NCI-H774 (cell line): Measurements from ENCODE around the gene PLXNB1.
"Not testable (repeated sequence)": the region's sequence is repeated elsewhere in the genome, so short reads cannot be mapped to it uniquely, and the experiment has no call there.

Experiments used
- DNase-seq: peaks from one replicate; lab custom pipeline; 2025; lab: John Stamatoyannopoulos, UW

PLXNB1 gene

DNA sequence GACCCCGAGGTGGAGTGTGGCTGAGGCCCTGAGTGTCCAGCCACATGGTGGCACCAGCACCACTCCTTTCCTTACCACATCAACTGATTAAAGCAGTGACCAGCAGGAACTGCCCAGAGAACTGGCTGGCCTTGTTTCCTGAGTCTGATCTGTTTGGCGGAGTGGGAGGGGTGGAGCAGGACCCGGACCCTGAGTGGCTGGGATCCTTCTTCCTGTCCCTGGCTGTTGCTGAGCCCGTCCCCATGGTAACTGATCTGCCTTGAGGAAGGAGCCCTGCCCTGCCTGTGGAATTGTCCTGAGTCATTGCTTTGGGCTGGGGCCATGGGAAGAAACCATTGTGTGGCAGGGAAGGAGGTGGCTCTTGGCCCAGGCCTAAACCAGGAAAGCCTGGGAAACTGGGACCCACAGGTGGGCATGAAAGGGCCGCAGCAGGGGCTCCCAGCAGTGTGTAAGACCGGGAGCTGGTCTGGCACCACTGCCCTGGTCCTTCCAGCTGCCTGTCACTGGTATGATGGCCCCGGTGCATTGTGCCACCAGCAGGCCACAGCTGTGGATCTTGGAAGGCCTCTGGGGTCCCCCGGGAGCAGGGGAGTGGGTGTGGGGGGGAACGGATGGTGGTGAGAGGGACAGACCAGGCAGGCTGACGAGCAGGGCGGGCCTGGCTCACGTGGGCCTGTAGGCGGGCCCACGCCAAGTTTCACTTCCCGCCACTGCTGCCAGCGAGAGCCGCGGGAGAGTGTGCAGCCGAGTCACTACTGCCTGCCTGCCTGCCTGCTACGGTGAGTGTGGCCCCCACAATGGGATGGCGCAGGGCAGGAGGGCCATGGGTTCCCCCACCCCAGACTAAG is 35.9 kb upstream of the PLXNB1 start:
- DNase-seq, result peak; percentile 76

DNA sequence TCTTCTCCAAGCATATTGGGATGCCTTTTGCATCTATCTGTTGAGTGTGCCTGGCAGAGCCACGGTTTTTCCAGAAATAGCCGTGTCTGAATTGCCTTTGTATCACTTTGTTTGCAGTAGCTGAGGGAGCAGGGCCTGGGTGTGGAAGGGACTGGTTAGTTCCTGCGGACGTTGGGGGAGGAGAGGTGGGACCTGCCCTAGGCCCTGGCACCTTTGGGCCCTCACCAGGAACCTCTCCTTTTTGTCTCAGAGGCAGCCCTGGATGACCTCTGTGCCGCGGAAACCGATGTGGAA is 35.3 kb upstream of the PLXNB1 start:
- no peak for DNase-seq

DNA sequence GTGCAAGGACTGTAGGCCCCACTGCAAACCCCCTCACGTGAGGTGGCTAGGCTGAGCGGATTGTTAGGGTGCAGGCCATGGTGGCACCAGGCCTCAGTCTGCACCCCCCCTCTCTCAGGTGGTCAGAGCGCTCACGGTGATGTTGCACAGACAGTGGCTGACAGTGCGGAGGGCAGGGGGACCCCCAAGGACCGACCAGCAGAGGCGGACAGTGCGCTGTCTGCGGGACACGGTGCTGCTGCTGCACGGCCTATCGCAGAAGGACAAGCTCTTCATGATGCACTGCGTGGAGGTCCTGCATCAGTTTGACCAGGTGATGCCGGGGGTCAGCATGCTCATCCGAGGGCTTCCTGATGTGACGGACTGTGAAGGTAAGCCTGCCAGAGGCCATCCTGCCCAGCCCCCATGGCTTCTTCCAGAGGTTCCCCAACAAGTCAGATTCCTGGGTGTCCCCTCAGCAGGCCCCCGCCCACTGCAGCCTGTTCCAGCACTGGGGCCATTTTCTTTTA is 34.9 kb upstream of the PLXNB1 start:
- no peak for DNase-seq

DNA sequence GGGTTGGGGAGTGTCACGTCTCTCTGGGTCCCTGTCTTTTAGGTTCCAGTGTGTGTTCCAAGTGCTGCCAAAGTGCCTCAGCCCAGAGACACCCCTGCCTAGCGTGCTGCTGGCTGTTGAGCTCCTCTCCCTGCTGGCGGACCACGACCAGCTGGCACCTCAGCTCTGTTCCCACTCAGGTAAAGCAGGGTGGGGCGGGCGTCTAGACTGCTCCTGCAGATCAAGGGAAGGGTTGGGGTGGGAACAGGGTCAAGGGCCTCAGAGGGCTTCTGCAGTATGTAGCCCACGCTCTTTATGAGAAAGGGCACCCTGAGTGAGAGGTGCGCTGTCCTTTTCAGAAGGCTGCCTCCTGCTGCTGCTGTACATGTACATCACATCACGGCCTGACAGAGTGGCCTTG is 33.8 kb upstream of the PLXNB1 start:
- no peak for DNase-seq

DNA sequence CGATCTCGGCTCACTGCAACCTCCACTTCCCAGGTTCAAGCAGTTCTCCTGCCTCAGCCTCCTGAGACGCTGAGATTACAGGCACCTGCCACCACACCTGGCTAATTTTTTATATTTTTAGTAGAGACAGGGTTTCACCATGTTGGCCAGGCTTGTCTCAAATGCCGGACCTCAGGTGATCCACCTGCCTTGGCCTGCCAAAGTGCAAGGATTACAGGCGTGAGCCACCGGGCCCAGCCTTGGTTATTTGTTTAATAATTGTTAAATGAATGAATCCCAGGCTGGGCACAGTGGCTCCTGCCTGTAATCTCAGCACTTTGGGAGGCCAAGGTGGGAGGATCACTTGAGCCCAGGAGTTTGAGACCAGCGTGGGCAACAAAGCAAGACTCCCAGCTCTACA is 31.9 kb upstream of the PLXNB1 start:
- DNase-seq, result not testable (repeated sequence)

DNA sequence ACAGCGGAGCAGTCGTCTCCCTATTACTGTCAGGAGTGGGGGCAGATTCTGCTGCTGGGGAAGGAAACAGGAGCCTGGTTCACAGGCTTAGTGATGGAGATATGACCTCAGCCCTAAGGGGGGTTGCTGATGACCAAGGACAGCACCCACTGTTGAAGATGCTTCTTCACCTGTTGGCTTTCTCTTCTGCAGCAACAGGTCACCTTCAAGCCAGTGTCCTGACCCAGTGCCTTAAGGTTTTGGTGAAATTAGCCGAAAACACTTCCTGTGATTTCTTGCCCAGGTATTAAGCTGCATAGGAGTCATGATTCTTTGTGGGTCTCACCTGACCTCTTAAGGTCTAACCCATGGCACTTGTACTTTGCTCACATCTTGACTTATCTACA is 30.6 kb upstream of the PLXNB1 start:
- DNase-seq, result no peak

DNA sequence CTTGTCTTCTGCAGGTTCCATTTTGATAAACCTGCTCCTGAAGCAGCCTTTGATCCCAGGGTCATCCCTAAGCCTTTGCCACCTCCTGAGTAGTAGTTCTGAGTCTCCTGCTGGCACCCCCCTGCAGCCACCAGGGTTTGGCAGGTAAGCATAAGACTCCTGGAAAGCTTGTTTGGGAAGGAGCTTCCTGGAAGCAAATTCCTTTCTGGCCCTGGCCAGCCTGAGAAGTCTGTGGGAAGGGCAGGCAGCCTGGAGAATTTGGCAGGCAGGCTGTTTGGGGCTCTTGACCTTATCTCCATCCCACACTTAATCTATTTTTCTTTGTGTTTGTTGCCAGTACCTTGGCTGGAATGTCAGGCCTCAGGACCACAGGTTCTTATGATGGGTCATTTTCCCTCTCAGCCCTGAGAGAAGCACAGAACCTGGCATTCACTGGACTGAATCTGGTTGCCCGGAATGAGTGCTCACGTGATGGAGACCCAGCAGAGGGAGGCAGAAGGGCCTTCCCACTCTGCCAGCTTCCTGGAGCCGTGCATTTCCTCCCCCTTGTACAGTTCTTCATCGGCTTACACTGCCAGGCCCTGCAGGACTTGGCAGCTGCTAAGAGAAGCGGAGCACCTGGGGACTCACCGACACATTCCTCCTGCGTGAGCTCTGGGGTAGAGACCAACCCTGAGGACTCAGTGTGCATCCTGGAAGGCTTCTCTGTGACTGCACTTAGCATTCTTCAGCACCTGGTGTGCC is 30.1 kb upstream of the PLXNB1 start:
- no peak for DNase-seq

DNA sequence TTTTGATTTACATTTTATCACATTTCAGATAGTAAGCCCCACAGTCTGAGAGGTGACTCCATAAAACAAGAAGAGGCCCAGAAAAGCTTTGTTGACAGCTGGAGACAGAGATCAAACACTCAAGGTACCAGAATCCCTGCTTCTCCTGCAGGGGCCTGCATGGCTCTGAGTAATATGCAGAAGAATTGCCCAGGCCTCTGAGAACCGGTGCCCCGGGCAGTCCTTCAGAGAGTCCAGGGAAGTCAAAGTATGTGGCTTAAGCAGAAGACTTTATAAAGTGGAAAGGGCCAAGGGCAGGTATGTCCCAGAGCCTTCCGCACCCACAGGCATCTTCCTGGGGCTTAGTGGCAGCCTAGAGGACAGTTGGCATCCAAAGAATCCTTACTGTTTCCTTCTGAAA is 29.4 kb upstream of the PLXNB1 start:
- no peak for DNase-seq

DNA sequence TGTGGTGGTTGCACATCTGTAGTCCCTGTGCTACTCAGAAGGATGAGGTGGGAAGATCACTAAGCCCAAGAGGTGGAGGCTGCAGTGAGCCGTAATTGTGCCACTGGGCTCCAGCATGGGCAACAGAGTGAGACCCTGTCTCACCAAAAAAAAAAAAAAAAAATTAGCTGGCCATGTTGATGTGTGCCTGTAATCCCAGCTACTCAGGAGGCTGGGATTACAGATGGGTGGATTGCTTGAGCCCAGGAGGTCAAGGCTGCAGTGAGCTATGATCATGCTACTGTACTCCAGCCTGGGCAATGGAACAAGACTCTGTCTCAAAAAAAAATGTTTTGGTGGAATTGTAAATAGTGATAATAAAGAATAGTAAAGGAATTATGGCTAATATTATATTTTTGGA is 26.6 kb upstream of the PLXNB1 start:
- DNase-seq, result no peak

DNA sequence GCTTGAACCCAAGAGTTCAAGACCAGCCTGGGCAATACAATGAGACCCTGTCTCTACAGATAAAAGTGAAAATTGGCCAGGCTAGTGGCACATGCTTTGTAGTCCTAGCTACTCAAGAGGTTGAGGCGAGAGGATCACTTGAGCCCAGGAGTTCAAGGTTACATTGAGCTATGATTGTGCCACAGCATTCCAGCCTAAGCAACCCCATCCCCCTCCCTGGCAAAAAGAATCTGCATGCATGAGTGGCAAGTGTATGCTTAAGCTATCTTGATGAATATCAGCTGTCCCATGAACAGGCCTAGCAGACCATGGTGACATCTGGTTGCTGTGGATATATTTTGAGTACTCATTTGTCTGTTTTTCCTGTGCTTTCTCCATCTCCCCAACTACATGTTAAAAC is 21.4 kb upstream of the PLXNB1 start:
- DNase-seq, result no peak

DNA sequence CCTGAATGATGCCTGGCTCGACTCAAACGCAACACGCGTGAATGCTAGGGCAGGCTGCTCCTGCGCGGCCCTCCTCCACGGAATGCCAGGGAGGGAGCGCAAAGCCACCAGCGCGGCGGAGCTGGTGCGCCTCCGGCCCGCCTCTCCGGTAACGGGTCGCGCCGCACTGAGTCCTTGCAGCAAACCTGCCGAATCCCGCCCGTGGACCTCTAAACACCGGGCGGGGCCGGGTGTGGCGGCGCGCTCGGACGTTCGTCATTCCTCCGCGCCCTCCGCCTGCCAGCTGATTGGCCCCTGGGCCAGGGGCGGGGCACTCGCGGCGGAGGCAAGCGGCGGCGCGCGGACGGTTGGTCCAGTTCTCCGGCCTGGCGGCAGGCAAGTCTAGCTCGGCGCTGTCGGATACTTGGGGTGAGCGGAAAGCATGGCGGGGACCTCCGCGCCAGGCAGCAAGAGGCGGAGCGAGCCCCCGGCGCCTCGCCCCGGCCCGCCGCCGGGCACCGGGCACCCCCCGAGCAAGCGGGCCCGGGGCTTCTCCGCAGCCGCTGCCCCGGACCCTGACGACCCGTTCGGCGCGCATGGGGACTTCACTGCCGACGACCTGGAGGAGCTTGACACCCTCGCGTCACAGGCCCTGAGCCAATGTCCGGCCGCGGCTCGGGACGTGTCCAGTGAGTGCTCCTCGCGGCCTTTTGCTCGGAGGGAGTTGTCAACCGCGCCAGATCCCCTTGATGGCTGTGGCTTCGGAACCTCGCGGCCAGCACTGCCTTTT is 16.7 kb upstream of the PLXNB1 start, which contains the start of gene ATRIP:
Gene ATRIP (plus strand): TSS at position 313 of the 769 bp plus-strand sequence. CDS start 109 bp downstream, at position 422.
- peak; percentile 74 for DNase-seq

DNA sequence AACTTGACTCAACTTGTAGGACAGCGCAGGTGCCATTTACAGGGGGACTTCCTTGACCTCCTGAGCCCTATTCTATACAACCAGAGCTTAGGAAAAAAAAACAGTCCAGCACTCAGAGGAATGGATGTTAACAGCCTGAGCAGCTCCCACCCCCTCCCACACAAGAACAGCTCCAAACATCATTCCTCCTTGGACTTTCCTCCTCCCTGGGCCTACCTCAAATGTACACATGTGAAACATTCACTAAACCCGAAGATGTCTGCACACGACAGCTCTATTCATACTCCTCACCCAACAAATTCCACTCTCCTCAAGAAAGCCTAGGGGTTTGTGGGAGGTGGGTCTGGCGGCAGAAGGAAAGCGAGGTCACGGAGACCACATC is 16.1 kb upstream of the PLXNB1 start:
- DNase-seq, result no peak

DNA sequence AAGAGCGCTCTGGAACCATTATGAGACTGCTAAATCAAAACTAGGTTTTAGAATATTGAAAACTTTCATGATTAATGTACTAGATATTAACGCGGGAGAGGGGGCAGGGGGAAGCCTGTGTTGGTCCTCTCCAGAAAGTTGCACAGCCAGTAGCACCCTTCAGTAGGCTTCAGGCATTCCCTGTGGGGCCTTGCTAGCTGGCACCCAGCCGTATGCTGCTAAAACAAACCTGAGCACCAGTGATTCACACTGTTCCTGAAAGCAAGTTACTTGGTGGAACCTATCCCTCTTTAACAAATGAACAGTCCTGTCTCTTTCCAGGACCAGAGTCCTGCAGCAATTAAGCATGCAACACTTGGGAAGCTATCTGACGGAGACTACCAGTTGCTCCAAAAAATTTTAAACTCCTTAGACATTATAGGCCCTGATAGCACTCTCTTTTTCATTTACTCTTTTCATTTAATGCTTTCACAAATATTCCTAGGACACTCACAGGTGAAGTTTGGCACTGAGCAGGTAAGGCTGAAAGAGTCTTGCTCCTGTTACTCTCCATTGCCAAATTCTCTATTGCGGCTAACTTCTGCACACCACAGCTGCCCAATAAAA is 15.5 kb upstream of the PLXNB1 start:
- no peak for DNase-seq

DNA sequence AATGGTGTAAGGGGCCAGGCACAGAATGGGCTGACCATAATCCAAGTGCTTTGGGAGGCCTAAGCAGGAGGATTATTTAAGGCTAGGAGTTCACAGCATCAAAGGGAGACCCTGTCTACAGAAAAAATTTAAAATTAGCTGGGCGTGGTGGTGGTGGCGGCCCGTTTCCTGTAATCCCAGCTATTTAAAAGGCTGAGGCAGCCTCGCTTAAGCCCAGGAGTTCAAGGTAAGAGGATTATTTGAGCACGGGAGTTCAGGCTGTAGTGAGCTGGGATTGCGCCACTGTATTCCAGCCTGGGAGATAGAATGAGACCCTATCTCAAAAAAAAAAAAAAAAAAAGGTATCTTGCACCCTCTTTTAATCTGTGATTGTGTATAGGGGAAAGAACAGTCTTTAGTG is 12.1 kb upstream of the PLXNB1 start:
- DNase-seq, result no peak

DNA sequence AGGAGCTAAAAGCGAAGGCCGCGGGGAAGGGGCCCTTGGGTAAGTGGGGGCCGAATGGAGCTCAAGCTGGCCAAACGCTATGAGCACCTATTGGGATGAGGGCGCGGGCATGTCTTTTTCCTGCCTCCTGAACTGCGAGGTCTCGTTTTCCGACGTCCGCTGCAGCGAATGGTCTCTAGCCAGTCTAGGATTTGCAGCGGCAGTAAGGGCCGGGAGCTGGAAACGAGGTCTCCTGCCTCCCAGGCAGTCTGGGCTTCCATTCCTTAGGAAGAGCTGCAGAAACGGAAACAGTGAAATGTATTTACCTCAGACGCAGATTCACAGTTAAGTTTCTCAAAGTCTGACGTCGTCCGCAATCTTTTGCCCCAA is 10.7 kb upstream of the PLXNB1 start:
- DNase-seq, result no peak

DNA sequence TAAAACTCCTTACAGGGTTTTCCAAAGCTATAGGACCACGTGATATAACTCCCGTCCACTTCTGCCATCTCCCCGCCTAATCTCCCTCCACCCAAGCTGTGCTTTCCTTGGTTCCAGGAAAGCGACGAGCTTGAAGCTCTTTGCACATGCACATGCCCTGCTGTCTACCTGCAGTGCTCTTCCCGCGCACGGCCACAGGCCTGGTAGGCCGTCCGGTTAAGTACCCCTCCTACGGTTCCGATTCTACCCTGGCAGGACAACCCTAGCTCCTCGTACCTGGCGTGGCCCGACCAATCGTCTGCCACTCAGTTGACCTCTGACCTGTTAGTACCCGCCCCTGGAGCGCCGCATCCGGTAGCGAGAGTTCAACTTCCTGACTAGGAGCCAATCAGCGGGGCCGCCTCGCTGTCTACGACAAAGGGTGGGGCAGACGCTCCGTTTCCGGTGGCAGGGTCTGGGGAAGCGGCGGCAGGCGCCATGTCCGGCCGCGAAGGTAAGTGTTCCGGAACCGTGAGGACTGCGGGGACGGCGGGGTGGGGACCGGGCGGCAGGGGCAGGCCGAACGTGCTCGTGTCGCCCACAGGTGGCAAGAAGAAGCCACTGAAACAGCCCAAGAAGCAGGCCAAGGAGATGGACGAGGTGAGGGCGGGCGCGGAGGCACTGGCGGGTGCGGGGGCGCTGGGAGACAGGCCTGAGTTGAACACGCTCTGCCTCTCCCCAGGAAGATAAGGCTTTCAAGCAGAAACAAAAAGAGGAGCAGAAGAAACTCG is 10.1 kb upstream of the PLXNB1 start, which contains the start of the genes CCDC51 and TMA7:
Gene CCDC51 (minus strand): TSS at position 300 of the 770 bp plus-strand sequence. CDS start 4,991 bp downstream, outside the sequence.
Gene TMA7 (plus strand): TSS at position 438 of the 770 bp plus-strand sequence. CDS start 40 bp downstream, at position 478.
- DNase-seq, result peak; percentile 91

DNA sequence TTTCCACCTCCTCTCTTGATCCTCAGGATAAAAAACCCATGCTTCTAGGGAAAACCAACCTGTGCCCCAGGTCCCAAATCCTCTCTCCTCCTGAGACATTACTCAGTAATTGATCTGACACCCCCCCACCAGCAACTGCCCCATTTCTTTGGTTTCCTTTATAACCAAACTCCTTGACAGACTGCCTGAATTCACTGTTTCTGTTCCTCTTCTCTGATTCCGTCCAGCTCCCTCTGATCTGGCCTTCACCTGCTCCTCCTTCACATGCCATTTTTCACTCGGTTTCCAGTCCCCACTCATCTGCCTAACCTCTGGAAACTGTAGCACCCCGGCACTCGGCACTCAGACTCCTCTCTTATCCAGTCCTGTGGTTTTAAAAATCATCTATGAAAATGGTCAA is 7.9 kb upstream of the PLXNB1 start:
- no peak for DNase-seq

DNA sequence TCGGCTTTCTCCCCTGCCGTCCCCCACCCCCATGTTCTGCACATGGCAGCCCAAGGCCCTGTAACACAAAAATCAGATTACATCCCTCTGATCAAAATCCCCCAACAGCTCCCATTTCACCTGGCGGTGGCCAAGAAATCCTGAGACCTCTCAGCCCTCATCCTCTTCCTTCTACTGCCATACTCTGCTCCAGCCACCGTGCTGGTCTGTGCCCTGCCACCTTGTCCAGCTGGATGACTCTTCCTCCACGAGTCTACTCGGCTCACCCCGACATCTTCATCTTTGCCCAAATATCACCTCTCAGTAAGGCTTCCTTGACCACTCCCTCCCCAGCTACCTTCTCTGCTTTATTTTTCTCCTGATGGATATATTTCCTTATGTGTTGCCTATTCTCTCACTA is 7.0 kb upstream of the PLXNB1 start:
- DNase-seq, result no peak

DNA sequence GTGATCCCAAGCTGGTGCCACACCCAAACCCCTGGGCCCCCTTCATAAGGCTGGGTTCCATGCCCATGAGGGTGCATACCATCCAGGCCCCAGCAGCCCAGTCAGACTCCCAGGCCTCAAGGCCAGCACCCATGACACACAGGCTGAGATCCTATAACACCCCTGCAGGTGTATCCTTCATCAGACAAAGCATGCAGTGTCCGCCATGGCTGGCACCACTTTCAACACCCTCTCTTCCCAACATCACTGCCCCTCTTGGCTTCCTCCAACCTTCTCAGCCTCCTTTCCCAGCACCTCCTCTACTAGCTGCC is 6.5 kb upstream of the PLXNB1 start:
- no peak for DNase-seq

DNA sequence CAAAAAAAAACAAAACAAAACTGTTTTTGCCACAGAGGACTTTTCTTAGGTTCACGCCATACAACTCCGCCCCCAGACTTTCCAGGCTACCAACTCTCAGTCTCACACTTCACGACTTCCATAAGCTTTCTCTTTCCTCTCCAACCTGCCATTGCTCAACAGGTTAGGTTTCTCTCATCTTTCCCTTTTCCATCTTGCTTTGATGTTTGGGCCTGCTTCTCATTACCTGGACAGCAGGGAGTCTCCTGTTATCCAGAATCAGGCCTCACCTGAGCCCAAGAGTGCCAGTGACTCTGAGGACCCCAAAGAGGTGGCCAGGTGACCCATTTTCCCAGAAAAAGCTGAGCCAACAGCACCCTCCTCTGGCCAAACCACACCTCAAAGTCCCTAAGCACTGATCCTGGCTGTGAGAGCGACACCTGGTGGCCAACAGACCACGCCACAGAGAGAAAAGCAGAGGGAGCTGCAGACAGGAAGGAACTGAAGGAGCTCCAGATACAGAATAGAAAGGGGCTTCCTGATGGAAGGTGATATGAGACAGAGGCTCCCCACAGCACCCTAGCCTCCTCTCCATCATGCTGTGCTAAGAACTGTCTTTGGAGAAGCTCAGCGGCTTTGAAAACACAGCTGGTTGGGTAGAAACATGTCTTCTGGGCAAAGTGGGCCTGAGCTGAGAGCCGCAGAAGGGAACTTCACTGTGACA is 6.0 kb upstream of the PLXNB1 start:
- peak; percentile 36 for DNase-seq

DNA sequence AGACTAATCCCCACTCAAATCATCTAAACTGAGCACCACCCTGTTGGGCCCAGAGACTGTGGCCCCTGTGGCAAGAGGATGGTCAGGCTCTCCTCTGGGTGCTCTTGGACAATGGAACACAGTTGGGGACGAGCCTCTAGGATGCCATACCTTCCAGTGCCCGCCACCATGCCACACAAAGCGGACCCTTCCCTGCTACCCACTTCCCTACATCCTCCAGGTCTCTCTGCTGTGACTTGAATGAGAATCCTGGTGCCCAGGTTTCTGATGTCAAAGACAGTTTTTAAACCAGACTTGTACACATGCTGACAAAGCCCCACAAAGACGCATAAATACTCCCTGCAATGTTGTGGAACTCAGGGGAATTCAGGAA is 5.3 kb upstream of the PLXNB1 start:
- DNase-seq, result no peak
